ENCODE data around the gene HTRA2.
"Not testable (repeated sequence)": the region's sequence is repeated elsewhere in the genome, so short reads cannot be mapped to it uniquely, and the experiment has no call there.

Gene HTRA2

DNA sequence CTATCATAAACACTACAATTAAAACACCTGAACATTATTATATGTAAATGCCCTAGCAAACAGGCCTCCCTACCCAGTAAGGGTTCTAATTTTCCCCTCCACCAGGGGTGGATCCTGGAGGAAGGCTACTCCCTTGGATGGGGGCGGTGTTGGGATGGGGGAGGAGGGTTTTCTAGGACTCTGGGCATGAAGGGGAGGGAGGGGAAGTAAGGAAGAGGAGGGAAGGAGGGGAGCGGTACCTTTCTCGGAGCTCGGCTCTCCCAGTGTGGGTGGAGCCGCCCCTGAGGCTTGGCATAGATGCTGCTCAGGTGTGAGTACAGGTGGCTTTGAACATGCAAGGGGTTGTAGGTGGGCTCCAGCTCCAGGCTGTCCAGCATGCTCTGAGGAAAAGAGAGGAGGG is 30.2 kb downstream of the HTRA2 start:
- no peak for DNase-seq (ENCODE audit: low read depth in 1 of 2, low spot score in 1 of 2)

DNA sequence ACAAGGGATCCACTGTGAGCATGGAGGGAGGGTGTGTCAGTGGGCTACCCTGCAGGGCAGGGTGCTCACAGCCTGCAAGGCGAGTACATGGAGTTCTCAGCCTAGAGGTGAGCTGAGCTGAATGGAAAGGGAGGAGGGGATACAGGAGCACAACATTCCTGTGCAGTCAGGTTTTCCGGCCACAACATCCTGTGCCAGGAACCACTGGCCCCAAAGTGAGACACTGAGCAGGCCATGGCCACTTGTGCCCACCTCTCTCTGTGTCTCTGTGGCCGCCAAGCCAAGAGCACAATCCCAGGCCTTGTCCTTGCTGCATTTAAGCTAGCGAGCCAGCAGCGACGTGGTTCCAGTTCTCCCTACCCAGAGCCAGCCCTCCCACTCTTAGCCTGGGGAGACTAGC is 30.9 kb downstream of the HTRA2 start:
- DNase-seq (ENCODE audit: low read depth in 1 of 2, low spot score in 1 of 2), result no peak

DNA sequence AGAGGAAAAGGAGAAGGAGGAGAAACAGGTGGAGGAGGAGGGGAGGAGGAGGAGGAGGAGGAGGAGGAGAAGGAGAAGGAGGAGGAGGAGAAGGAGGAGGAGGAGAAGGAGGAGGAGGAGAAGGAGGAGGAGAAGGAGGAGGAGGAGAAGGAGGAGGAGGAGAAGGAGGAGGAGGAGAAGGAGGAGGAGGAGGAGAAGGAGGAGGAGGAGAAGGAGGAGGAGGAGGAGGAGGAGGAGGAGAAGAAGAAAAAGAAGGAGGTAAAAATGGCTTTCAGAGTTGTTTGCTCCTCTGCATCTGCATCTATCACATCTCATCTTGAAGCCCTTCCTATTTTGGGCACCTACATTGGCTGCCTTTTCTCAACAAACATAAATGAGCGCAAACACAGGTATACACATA is 31.3 kb downstream of the HTRA2 start:
- DNase-seq (ENCODE audit: low read depth in 1 of 2, low spot score in 1 of 2), result not testable (repeated sequence)

DNA sequence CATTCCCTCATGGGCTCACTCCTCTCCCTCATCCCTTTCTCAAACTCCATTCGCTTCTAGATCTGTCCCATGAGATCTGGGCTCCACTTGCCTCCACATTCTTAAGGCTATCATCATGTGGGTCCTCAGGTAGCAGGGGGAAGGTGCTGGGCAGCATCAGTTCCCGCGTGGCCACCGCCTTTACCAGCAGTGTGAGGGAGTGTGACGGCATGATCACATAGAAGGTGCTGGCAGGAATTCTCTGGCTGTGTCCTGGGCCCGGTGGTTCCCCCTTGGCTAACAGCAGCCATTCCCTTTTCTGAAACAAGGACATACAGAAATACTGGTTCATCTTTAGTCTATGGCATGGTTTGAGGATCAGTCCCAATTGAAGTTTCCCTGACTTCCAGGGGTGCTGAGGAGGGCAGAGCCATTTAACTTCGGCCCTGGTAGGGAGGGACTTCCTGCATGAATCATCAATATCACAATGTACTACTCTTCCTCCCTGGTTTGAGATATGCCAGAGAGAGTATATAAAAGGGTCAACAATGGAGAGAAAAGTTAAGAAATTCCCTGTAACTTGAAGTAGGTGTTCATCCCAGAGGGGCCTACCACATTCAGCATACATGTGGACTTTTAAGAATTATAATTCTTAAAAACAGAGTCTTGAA is 32.5 kb downstream of the HTRA2 start:
- DNase-seq (ENCODE audit: low read depth in 1 of 2, low spot score in 1 of 2), result no peak

DNA sequence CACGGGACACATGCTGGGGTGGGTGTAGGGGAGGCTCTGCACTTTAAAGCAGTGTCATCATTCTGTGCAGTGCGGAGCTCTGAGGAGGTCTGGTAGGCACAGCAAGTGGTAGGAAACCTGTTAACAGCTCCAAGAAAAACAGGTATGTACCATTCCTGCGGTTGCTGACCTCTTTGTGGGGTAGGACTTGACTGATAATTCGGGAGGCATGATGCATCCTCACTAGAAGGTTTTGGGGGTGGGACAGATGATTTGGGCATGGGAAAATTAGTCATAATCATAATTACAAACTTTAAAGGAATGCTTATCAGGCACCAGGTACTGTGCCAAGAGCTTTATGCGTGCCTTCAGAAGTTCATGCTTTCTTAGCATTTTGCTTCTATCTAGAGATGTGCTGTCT is 34.5 kb downstream of the HTRA2 start:
- no peak for DNase-seq (ENCODE audit: low read depth in 1 of 2, low spot score in 1 of 2)

DNA sequence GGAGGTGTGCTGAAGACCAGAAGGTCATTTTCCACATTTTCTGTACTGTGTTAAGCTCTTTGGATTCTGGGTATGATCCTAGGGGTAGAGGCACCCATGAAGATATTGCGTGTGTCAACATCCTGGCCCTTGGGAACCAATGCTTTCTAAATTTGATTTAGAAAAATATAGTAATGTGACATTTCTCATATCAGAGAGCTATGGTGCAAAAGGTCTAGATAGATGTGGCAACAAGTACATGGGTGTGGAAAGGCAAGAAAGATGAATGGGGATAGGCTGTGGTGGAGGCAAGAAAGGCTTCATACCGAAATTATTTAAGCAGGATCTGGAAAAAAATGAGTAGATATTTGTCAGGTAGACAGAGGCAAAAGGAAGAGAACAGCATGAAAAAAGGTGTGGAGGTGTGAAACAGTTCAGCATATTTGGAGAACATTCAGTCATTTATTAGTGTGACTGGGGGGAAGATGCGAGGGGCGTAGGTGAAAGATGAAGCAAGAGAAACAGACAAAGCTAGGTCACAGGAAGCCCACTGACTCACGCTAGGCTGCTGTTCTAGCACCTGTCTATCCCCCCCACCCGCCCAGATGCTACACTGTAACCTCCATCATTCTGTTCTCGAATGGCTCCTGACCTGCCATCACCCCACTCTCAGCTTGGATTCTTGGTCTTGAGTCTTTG is 36.5 kb downstream of the HTRA2 start:
- DNase-seq (ENCODE audit: low read depth in 1 of 2, low spot score in 1 of 2), result no peak

DNA sequence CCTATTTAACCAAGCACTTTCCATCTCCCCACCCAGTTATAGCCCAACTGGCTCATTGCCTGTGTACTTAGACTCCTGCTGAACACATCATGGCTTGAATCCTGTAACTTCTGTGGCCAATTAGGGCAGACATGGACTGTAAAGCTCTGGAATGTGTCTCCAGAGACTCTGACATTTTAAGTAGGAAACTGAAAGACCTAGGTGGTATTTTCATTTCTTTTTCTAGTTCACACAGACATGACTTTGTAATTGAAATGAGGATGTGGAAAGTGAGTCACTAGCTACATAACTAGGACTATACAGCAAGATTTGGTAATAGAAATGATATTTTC is 37.0 kb downstream of the HTRA2 start:
- DNase-seq (ENCODE audit: low read depth in 1 of 2, low spot score in 1 of 2), result no peak

DNA sequence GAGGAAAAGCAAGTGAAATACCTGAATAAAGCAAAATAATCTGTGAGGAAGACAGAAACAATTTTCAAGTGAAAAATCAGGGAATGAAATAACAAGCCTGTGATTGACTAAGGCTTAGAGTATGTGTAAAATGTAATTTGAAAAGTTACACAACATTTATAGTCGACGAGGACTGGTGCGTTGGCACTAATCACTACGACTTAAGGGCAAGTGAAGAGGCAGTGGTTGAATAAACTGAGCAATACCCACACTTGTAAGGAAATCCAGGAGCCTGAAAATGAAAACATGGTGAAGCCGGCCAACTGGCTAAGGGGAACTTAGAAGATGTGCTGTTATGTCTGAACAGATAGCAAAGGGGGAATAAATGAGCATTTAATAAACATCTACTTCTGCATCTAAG is 38.1 kb downstream of the HTRA2 start:
- no peak for DNase-seq (ENCODE audit: low read depth in 1 of 2, low spot score in 1 of 2)

DNA sequence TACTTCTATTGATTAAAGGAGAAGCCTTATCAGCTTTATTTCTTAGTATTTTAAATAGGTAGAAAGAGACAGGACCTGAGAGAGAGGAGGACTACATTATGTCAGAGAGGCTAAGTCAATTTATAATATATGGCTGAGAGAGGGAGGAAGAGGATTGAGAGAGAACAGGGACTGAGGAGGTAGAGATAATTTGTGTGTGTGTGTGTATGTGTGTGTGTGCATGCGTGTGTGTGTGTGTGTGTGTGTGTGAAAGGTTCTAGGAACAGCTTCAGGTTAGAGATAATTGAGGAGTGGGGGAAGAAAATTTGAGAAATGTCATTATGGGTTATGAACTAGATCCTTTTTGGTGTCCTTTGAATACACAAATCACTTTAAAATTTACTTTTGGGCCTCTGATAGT is 40.0 kb downstream of the HTRA2 start:
- DNase-seq (ENCODE audit: low read depth in 1 of 2, low spot score in 1 of 2), result no peak

DNA sequence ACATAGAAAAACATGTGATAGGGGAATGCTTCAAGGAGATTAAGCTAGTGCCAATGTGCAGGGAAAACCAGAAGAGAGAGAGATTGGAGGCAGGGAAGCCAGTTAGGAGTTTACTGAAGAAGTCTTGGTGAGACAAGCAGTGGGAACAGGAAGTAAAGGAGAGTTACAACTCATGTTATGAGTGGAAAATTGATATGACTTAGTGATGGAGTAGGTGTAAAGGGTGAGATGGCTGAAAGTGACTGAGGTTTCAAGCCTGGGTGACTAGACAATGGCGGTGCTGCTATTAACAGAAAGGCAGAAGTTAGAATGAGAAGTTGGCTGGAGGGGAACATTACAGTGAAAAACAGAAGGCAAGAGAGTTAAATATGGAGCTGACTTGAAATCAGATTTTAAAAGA is 41.3 kb downstream of the HTRA2 start:
- DNase-seq (ENCODE audit: low read depth in 1 of 2, low spot score in 1 of 2), result no peak

DNA sequence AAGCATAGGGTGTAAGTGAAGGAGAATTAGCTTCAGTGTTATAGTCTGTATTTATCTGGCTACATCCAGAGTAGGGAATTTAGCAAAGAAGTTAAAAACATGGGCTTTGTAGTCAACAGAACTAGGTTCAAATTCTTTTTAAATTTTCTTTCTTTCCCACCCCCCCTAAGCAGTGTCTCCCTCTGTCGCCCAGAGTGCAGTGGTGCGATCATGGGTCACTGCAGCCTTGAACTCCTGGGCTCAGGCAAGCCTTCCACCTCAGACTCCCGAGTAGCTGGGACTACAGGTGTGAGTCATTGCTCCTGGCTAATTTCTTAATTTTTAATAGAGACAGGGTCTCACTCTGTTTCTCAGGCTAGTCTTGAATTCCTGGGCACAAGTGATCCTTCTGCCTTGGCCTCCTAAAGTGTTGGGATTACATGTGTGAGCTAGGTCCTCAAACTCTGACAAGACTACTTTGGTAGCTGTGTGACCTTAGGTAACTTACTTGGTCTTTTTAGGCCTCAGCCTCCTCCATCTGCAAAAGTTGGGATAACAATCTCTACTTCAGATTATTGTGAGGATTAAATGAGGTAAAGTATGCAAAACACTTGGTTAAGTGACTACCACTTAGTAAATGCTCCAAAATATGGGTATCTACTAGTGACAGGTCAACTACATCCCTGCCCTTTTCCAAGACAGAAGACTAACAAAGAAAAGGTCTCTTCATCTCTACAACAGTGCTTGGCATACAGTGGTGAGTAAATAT is 42.6 kb downstream of the HTRA2 start:
- no peak for DNase-seq (ENCODE audit: low read depth in 1 of 2, low spot score in 1 of 2)

DNA sequence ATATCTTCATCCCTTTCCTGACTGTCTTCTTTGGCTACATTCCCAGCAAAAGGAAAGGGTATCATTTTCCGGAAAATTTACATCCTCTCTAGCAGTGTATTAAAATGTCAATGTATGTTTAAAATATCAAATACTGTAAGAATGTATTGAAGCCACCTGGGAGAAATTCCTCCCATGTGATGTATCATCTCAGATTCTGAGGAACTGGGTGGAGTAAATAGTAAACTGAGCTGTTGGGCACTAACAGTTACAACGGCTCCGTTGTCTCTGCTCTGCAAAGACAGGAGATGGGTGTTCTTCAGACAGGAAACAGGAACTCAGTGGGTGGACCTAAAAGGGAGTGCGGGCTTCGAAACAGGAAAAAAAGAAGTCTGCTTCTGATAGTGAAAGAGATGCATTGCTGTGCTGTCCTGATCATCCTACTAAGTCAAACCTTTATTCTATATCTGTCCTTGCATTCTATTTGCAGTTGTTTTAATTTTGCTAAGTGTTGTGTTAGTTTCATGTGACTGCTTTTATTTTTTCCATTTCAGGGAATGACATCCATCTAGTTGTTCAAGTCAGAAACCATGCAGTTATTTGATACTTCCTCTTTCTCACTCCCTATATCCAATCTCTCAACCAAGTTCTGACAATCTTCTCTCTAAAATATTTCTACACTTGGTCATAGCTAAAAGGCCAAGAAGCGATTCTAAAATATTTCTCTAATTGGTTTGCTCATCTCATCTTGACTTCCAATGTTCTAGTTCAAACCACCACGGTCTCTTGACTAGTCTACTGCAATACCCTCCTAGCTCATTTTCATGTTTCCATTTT is 44.2 kb downstream of the HTRA2 start:
- DNase-seq (ENCODE audit: low read depth in 1 of 2, low spot score in 1 of 2), result no peak

DNA sequence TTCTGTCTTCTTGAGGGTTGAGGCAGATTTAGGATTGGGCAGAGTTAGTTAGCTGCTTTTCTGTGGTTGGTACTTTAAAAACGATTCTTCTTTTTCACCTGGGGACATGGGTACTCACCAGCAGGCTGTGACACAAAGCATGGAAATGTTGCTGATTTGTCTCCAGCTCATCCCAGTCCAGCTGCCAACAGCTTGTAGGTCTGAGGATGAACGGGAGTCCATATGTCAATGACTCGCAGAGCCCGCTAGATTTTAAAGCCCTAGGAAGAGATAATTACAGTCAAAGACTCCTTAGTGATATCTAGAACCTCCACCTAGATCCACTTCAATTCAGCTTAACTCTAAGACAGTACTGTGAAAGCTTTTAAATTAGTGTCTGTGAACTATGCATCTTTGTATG is 45.6 kb downstream of the HTRA2 start:
- no peak for DNase-seq (ENCODE audit: low read depth in 1 of 2, low spot score in 1 of 2)

DNA sequence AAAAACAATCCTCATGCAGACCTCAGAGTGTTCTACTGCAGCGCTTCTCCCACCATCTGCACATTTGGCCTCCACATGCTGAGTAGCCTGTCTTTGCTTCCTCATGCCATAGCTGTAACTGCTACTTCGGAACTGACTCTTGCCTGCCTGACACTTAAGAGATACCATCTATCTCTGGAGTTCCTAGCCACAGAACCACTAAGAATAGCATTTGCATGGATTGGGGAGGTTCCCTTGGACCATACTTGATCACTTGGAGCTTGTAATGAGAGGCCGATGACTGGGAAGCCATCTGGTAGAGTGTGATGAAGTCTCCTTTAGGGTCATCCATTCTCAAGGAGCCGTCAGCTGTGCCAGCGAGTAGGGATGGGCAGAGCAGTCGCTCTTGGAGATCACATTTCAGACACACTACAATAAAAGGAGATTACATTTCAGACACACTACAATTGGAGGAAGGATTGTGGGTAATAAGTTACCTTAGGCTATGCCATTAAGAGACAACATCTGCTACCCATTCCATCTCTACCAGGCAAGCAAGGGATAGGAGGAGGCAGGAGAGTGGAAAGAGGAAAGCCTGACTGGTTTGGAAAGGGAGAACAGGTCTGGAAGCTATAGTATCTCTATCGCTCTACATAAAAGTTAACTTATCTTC is 46.6 kb downstream of the HTRA2 start:
- DNase-seq (ENCODE audit: low read depth in 1 of 2, low spot score in 1 of 2), result no peak

DNA sequence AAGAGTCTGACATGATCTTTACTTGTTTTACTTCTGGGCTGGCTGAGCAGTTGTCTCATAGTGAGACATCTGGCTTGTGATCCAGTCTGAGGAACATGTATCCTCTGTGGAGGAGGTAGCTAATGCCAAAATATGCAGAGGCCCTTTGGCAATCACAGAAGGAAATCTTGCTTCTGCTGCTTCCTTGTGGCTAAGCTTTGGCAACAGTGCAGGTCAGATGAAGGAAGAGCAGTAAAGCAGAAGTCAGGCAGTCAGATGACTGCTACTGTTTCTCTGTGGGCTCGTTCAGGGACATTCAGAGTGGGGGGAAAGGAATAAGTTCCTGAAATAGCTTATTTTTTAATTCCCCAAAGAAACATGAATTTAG is 47.1 kb downstream of the HTRA2 start:
- no peak for DNase-seq (ENCODE audit: low read depth in 1 of 2, low spot score in 1 of 2)

DNA sequence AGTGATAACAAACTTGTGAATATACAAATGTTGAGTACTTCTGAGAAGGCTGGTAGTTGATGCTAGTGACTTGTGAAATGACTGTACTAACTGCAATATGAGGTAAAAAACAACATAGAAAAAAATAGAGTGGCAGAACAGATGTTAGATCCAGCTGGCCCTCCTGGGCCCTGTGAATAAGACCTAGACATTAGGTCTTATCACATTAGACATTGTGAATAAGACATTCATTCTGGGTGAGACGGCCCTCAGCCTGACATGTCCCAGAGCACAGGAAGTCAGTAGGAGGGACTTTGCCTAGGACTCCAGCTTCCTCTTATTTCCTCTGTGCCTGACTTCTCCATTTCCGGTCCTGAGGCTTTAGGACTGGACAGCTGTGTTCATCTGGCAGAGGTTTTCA is 47.7 kb downstream of the HTRA2 start:
- DNase-seq (ENCODE audit: low read depth in 1 of 2, low spot score in 1 of 2), result no peak

DNA sequence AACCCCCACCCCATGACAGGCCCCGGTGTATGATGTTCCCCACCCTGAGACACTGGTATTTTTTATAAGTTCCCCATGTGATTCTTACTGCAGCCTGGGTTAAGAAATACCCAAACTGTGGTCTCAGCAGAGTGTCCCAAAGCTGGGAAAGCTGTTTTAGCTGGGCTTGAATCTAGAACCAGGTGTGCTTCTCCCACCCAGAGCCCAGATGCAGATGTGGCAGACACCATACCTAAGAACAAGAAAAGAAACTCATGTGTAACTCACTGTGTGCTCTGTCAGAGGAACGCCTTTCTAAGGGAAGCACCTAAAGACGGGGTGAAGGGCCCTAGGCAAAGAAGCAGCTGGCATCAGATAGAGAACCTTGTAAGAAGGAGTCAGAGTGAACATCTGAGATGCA is 48.7 kb downstream of the HTRA2 start:
- no peak for DNase-seq (ENCODE audit: low read depth in 1 of 2, low spot score in 1 of 2)

DNA sequence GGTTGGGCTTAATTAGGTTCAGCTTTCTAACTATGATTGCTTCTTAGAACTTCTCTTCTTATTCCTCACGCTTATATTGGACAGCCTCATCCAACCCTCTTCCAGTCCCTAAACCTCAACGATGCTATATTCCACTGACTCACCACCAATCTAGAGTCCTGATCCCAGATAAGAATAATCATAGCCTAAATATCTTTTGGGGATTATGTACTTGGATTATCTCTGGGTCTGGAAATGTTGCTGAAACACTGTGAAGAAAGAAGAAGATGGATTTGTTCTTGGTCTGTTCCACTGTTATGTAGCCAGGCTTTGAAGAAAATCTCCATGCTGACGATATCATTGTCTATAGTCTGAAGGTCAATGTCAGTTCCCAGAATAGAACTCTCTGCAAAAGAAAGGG is 51.7 kb downstream of the HTRA2 start:
- DNase-seq (ENCODE audit: low read depth in 1 of 2, low spot score in 1 of 2), result no peak

DNA sequence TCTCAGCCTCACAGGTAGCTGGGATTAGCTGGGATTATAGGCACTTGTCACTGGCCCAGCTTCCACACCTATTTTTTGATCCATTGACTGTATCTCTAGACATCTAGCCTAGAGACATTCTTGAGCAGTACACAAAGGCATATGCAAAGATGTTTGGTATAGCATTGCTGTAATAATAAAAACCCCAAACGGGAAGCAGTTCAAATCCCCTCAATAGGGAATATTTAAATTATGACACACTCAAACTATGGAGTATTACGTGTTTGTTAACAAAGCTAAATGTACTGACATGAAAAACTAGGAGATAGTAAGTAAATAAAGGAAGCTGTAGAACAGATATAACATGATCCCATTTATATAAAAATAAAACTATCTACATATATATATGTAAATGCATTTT is 52.5 kb downstream of the HTRA2 start:
- DNase-seq (ENCODE audit: low read depth in 1 of 2, low spot score in 1 of 2), result no peak
